Liver (tissue), 3 donors: ENCODE results near the gene WHRN.

ENCODE experiments used
- CTCF ChIP-seq: fragments of 150-350 bp; IDR thresholded peaks from 2 replicates; pipeline ENCODE4 v1.5.1; 2017; ENCODE audit warnings: improper control_type of control experiment, low read depth, low read length; ENCODE audit not compliant: missing input control
- EGR1 ChIP-seq, 2 donors: IDR thresholded peaks; 2 replicates each; pipeline ENCODE4 v1.6.1; 2016 to 2018; ENCODE audit warnings: antibody characterized with exemption in 2 of 2, low read depth in 2 of 2
- FOXA2 ChIP-seq: IDR thresholded peaks from 2 replicates; pipeline ENCODE4 v1.6.1; 2016; ENCODE audit warnings: antibody characterized with exemption
- GABPA ChIP-seq, 2 donors: IDR thresholded peaks in 1 of 2; conservative IDR thresholded peaks in 1 of 2; 2 replicates each; pipeline ENCODE4 v1.6.1; 2016; ENCODE audit warnings: antibody characterized with exemption in 2 of 2, mild to moderate bottlenecking in 1 of 2, moderate library complexity in 1 of 2
- HNF4G ChIP-seq: IDR thresholded peaks from 2 replicates; pipeline ENCODE4 v1.6.1; 2016; ENCODE audit warnings: antibody characterized with exemption
- JUND ChIP-seq, 2 donors: IDR thresholded peaks; 2 replicates each; pipeline ENCODE4 v1.6.1; 2016; ENCODE audit warnings: antibody characterized with exemption in 2 of 2
- SP1 ChIP-seq: IDR thresholded peaks from 2 replicates; pipeline ENCODE4 v1.6.1; 2018; ENCODE audit warnings: antibody characterized with exemption, mild to moderate bottlenecking
- TAF1 ChIP-seq: conservative IDR thresholded peaks from 2 replicates; pipeline ENCODE4 v1.6.1; 2016; ENCODE audit warnings: antibody characterized with exemption, mild to moderate bottlenecking
- donor health status: healthy.
- donor health status: healthy.

GRCh38 chr9:114474425-114474824 is 30.8 kb downstream of the WHRN start:
- no peak for TF ChIP-seq CTCF
- no peak for TF ChIP-seq EGR1 (IDR thresholded peaks at IDR 0.05; ENCODE audit: low read depth in 2 of 2)
- TF ChIP-seq FOXA2, result no peak
- TF ChIP-seq GABPA (IDR thresholded peaks at IDR 0.05 in 1 of 2, conservative IDR thresholded peaks at IDR 0.05 in 1 of 2), result no peak
- no peak for TF ChIP-seq TAF1
- no peak for TF ChIP-seq JUND (IDR thresholded peaks at IDR 0.05)
- no peak for TF ChIP-seq SP1
- TF ChIP-seq HNF4G, result no peak
